K562 (cell line): ENCODE results near the gene MNDA. TPM values are rescaled to one million over a fixed set of nuclear protein-coding genes. Genes with fewer than 3 reads are reported as not detected.

Experiments used
- ATAC-seq: fragments of 200-7000 bp; cut with Tn5 transposase; 3 replicates; pipeline ENCODE4 v1.9.1; 2020; ENCODE audit warnings: moderate library complexity
- BruUV-seq: library from RNA; stranded (reverse); fragments of 400-500 nt; replicated peaks from 2 replicates; lab custom pipeline; 2021; lab: Mats Ljungman, UMichigan
- CTCF ChIA-PET: fragments of 300-600 bp; formaldehyde crosslinking; extraction: SDS; loops from one replicate; lab custom pipeline; 2021; ENCODE audit warnings: low intra/inter-chr PET ratio; lab: Yijun Ruan, JAX
- POLR2A ChIA-PET: fragments of 300-600, 350-650 bp; sonication (Branson Sonifier 250); formaldehyde crosslinking; extraction: SDS; loops from one replicate; lab custom pipeline; 2021; ENCODE audit warnings: antibody characterized with exemption, inconsistent platforms; lab: Yijun Ruan, JAX
- DNase-seq, 4 experiments: peaks; one replicate each; pipeline versions ENCODE4 v3.0.0 to v3.0.0-alpha.2; 2011 to 2018; ENCODE audit warnings: low spot score in 3 of 4, mixed read lengths in 3 of 4; ENCODE audit errors: extremely low read depth in 1 of 4
- FAIRE-seq: peaks from 2 replicates; lab custom pipeline; 2011; peaks lifted over from hg19 to GRCh38; lab: Jason Lieb, UNC
- H2AFZ ChIP-seq: 2 replicates; pipeline ENCODE4 v1.6.0; 2011; ENCODE audit warnings: low read depth, low read length, control low read depth, inconsistent platforms
- H3K27ac ChIP-seq: fragments of 200-600 bp; 3 replicates; pipeline ENCODE4 v1.8.0; 2011; ENCODE audit warnings: low read depth, mild to moderate bottlenecking, control low read depth, inconsistent platforms, low read length, moderate library complexity, mixed read lengths; ENCODE audit errors: extremely low read depth
- H3K27me3 ChIP-seq, 2 experiments: fragments of 300-600 bp in 1 of 2; 2 replicates in 1 of 2; 3 replicates in 1 of 2; pipeline versions ENCODE4 v1.6.0 to v1.8.0; 2011; ENCODE audit warnings: inconsistent platforms in 2 of 2, low read length in 2 of 2, mild to moderate bottlenecking in 1 of 2, mixed read lengths in 1 of 2, moderate library complexity in 1 of 2; ENCODE audit not compliant: control insufficient read depth in 2 of 2, insufficient read depth in 2 of 2
- H3K36me3 ChIP-seq: fragments of 300-600 bp; 3 replicates; pipeline ENCODE4 v1.8.0; 2011; ENCODE audit warnings: mild to moderate bottlenecking, low read length, inconsistent platforms; ENCODE audit not compliant: control insufficient read depth, insufficient read depth
- H3K4me1 ChIP-seq, 2 experiments: fragments of 200-600 bp in 1 of 2; replicated peaks in 1 of 2; 2 replicates in 1 of 2; 3 replicates in 1 of 2; pipeline versions ENCODE4 v1.5.1 to v1.8.0; 2011; ENCODE audit warnings: inconsistent platforms in 2 of 2, low read length in 2 of 2, mild to moderate bottlenecking in 1 of 2, mixed read lengths in 1 of 2, moderate library complexity in 1 of 2; ENCODE audit not compliant: control insufficient read depth in 2 of 2, insufficient read depth in 2 of 2
- H3K4me2 ChIP-seq: 2 replicates; pipeline ENCODE4 v1.6.1; 2011; ENCODE audit warnings: low read length, control low read depth, inconsistent platforms, mixed read lengths; ENCODE audit not compliant: insufficient read depth
- H3K4me3 ChIP-seq: fragments of 200-600 bp; sonication (generic), shearing (Covaris generic); 2 replicates; pipeline ENCODE4 v1.5.1; 2016; ENCODE audit warnings: control low read depth, inconsistent platforms
- H3K79me2 ChIP-seq: fragments of 200-600 bp; 3 replicates; pipeline ENCODE4 v1.8.0; 2011; ENCODE audit warnings: low read length, inconsistent platforms; ENCODE audit not compliant: control insufficient read depth, insufficient read depth
- H3K9ac ChIP-seq, 2 experiments: 2 replicates each; pipeline versions ENCODE4 v1.6.0 to v1.6.1; 2011; ENCODE audit warnings: low read depth in 2 of 2, low read length in 2 of 2, control low read depth in 1 of 2, inconsistent platforms in 1 of 2, mild to moderate bottlenecking in 1 of 2, mixed read lengths in 1 of 2; ENCODE audit not compliant: insufficient read depth in 1 of 2
- H3K9me1 ChIP-seq: one replicate; pipeline ENCODE4 v1.6.0; 2011; ENCODE audit warnings: inconsistent platforms, mild to moderate bottlenecking, low read length, moderate library complexity; ENCODE audit not compliant: control insufficient read depth, insufficient read depth
- H3K9me3 ChIP-seq: replicated peaks from 2 replicates; pipeline ENCODE4 v1.5.1; 2011; ENCODE audit warnings: low read depth, low read length, inconsistent platforms; ENCODE audit not compliant: control insufficient read depth, insufficient read depth
- H4K20me1 ChIP-seq: replicated peaks from 2 replicates; pipeline ENCODE4 v1.6.1; 2011; ENCODE audit warnings: low read length, inconsistent platforms, mixed read lengths; ENCODE audit not compliant: control insufficient read depth, insufficient read depth
- CEBPB ChIP-seq: fragments of 450-650 bp; IDR thresholded peaks from 2 replicates; pipeline ENCODE4 v1.6.1; 2016; ENCODE audit warnings: missing genetic modification characterization, missing compliant biosample characterization
- CEBPG ChIP-seq, 3 experiments: fragments of 200-800 bp in 1 of 3; sonication (Bioruptor generic) in 1 of 3; sonication (generic) in 1 of 3; formaldehyde crosslinking in 1 of 3; IDR thresholded peaks in 2 of 3; conservative IDR thresholded peaks in 1 of 3; 2 replicates each; pipeline versions ENCODE4 v1.6.1 to v1.8.0; 2016 to 2022; ENCODE audit warnings: missing compliant biosample characterization in 2 of 3, missing genetic modification characterization in 2 of 3, mild to moderate bottlenecking in 1 of 3, missing genetic modification reagents in 1 of 3
- ETS2 ChIP-seq: IDR thresholded peaks from 2 replicates; pipeline ENCODE4 v1.6.1; 2016; ENCODE audit warnings: borderline replicate concordance, missing genetic modification characterization, mild to moderate bottlenecking, moderate library complexity, missing compliant biosample characterization; ENCODE audit not compliant: poor library complexity, severe bottlenecking
- GABPB2 ChIP-seq: fragments of 250-450 bp; sonication (Bioruptor Pico); conservative IDR thresholded peaks from 2 replicates; pipeline ENCODE4 v1.5.1; 2021; ENCODE audit warnings: mild to moderate bottlenecking
- HNRNPLL ChIP-seq: fragments of 200-400 bp; formaldehyde crosslinking; IDR thresholded peaks from 2 replicates; pipeline ENCODE4 v1.6.1; 2017; ENCODE audit warnings: low read length, low read depth, mild to moderate bottlenecking; ENCODE audit not compliant: poor library complexity, severe bottlenecking
- ILK ChIP-seq: fragments of 450-650 bp; IDR thresholded peaks from 2 replicates; pipeline ENCODE4 v1.6.1; 2016; ENCODE audit warnings: missing genetic modification characterization, low read depth, mild to moderate bottlenecking, missing compliant biosample characterization, moderate library complexity, borderline replicate concordance
- ZFP1 ChIP-seq: fragments of 450-650 bp; formaldehyde crosslinking; IDR thresholded peaks from 2 replicates; pipeline ENCODE4 v1.4.0; 2020; ENCODE audit warnings: mild to moderate bottlenecking, mixed read lengths
- ZNF197 ChIP-seq: fragments of 200-800 bp; sonication (Bioruptor generic); IDR thresholded peaks from 2 replicates; pipeline ENCODE4 v1.6.1; 2016; ENCODE audit warnings: low read depth, missing genetic modification characterization, missing compliant biosample characterization
- ZNF778 ChIP-seq: fragments of 450-650 bp; formaldehyde crosslinking; IDR thresholded peaks from 2 replicates; pipeline ENCODE4 v1.4.0; 2020; ENCODE audit warnings: mild to moderate bottlenecking, moderate library complexity
- WGBS: fragments of 100-300 bp; shearing (Covaris generic); methylation state at CpG from one replicate; pipeline ENCODE4 v1.1.6; 2016; ENCODE audit warnings: low coverage, mixed read lengths; ENCODE audit not compliant: insufficient coverage; ENCODE audit errors: missing lambda C conversion rate; 5-methylcytosine and 5-hydroxymethylcytosine counted together
- in situ Hi-C: fragments of 300-500 bp; cut with MboI; formaldehyde crosslinking; loops from 4 replicates; pipeline ENCODE4 v1.15.0; 2018; ENCODE audit warnings: inconsistent platforms, mixed read lengths
- intact Hi-C: fragments of 100-400 bp; cut with micrococcal nuclease; formaldehyde crosslinking; loops from 2 replicates; pipeline ENCODE4 v1.14.2; 2022
- polyA plus RNA-seq, 8 experiments: library from polyadenylated mRNA; depleted of rRNA in 4 of 8; stranded (reverse) in 5 of 8; unstranded in 3 of 8; fragments of >200 nt; fragmentation: Nextera tagmentation in 2 of 8; fragmentation: Illumina TruSeq in 1 of 8; extraction: Ambion mirVana in 2 of 8; extraction: Trizol in 1 of 8; gene quantifications; 2 replicates each; pipeline versions ENCODE4 v1.2.1 to v1.2.3, GENCODE V29; 2011 to 2014; ENCODE audit warnings: inconsistent platforms in 1 of 8, missing spikeins in 1 of 8
- total RNA-seq, 7 experiments: library from RNA; depleted of rRNA in 6 of 7; stranded (reverse); fragments of >200 nt in 6 of 7; fragmentation: Illumina TruSeq in 2 of 7; extraction: Trizol in 2 of 7; gene quantifications; 2 replicates each; pipeline versions ENCODE4 v1.2.1 to v1.2.3, GENCODE V29; 2011 to 2021; ENCODE audit warnings: low replicate concordance in 1 of 7
- TF ChIP-seq, protein P1 (sequence below): fragments of 150-350 bp; IDR thresholded peaks from 2 replicates; pipeline ENCODE4 v1.6.1; 2014; ENCODE audit warnings: low read depth, mild to moderate bottlenecking, low read length, borderline replicate concordance

The MNDA gene
- total and polyA plus RNA-seq, 9 of the 15 experiments (the other 6 are each of a cell fraction or from before 2014, with no cell fraction given), result 0.08 to 0.14 (median 0.09) TPM; not detected in 6

DNA sequence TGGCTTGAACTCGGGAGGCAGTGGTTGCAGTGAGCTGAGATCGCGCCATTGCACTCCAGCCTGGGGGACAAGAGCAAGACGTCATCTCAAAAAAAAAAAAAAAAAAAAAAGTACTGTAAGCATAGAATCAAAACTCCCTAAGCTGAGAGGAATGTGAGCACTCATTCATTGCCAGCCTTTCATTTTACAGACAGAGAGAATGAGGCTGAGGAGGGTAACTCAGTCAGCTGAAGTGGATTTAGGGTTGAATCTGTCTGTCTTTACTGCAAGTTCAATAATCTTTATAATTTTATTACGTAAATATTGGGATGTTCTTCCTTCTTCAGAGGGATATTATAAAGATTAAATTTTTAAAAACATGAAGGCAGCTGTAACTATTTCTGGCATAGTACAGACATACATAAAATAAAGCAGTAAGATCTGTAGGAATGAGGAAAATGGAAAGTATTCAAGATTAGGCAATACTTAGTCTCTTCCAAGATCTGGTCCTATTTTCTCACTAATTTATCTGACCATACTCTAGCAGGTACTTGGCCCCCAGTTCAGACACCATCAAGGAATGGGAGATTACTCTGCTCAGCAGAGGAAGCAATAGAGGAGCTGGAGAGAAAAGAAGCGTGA lies 24.1 kb upstream of the MNDA start:
- no peak for ATAC-seq
- TF ChIP-seq CEBPG (CRISPR knock-in tag; IDR thresholded peaks at IDR 0.05), result no peak
- peak; percentile 27 to 32; a peak in 1 of 4 replicates for TF ChIP-seq CEBPG (tag; conservative IDR thresholded peaks at IDR 0.05 in 1 of 2, IDR thresholded peaks at IDR 0.05 in 1 of 2)
- TF ChIP-seq GABPB2, result no peak
- TF ChIP-seq CEBPB (tag), result 0 out of 2 replicates have a peak, but pooled peaks have one; percentile 9
- 37% methylated on average over 6 of the region's 6 CpGs for WGBS
- no peak for DNase-seq
- Histone ChIP-seq H3K4me1 (no peaks in the 10 kb centered on the region; a peak in 1 of 5 replicates), H3K27me3 (no peaks in the 10 kb centered on the region), H2AFZ (no peak overlapping the region), H3K4me2 (no peak overlapping the region), H3K79me2 (no peaks in the 10 kb centered on the region), H3K4me3 (no peak overlapping the region), H3K36me3 (no peaks in the 10 kb centered on the region), H3K9me3 (no peaks in the 10 kb centered on the region), H3K9ac (no peak overlapping the region), H3K27ac (no peak overlapping the region), H4K20me1 (no peaks in the 10 kb centered on the region), H3K9me1 (no peaks in the 10 kb centered on the region)
- CTCF ChIA-PET, result no interaction called here
- FAIRE-seq, result no peak
- in situ Hi-C loops, result no loop called here
- intact Hi-C loops, result no loop called here
- POLR2A ChIA-PET, result interaction anchor here (5.7 kb wide), 1 partner anchor 12 kb away, joined by 21 read pairs; no protein-coding TSS in a partner anchor
- no TSS peak for BruUV-seq

DNA sequence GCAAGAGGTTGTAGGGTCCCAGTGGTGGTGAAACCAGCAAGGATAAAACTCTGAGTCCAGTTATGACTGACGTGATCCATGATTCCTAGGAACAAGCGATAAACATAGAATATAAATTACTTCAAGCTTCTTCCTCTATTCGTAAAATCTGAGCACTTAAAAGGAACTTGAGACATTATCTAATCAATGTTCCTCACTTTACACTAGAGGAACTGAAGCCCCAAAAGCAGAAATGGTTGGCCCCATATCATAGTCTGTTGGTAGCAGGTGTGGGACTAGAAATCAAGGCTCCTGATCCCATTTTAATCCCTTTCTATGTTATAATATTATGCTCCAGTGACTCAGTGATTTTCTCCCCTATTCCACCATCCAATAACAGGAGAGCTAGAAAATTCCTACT lies 21.9 kb upstream of the MNDA start:
- DNase-seq (no peak), FAIRE-seq (no peak), ATAC-seq (no peak)
- Histone ChIP-seq H3K79me2 (no peaks in the 10 kb centered on the region), H3K9me1 (no peaks in the 10 kb centered on the region), H3K4me2 (no peak overlapping the region), H3K4me1 (no peaks in the 10 kb centered on the region; a peak in 1 of 5 replicates), H4K20me1 (no peaks in the 10 kb centered on the region), H2AFZ (no peak overlapping the region), H3K27ac (no peak overlapping the region), H3K27me3 (no peaks in the 10 kb centered on the region), H3K9ac (no peak overlapping the region), H3K4me3 (no peak overlapping the region), H3K9me3 (no peaks in the 10 kb centered on the region), H3K36me3 (no peaks in the 10 kb centered on the region)
- CTCF ChIA-PET, result no interaction called here
- in situ Hi-C loops (no loop called here), intact Hi-C loops (no loop called here)
- WGBS, result 54% methylated on average over 3 of the region's 3 CpGs
- POLR2A ChIA-PET, result interaction anchor here (0.6 to 5.7 kb wide), 3 partner anchors 10 to 50 kb away, joined by 3 to 21 read pairs (median 3); no protein-coding TSS in a partner anchor
- BruUV-seq, result no TSS peak
- no peak for TF ChIP-seq HNRNPLL
- TF ChIP-seq ZFP1 (CRISPR knock-in tag), result no peak
- no peak for TF ChIP-seq ZNF197 (CRISPR knock-in tag)
- no peak for TF ChIP-seq ZNF778 (CRISPR knock-in tag)
- TF ChIP-seq ETS2 (tag), result no peak
- TF ChIP-seq ILK, result no peak
- TF ChIP-seq, protein P1, sequence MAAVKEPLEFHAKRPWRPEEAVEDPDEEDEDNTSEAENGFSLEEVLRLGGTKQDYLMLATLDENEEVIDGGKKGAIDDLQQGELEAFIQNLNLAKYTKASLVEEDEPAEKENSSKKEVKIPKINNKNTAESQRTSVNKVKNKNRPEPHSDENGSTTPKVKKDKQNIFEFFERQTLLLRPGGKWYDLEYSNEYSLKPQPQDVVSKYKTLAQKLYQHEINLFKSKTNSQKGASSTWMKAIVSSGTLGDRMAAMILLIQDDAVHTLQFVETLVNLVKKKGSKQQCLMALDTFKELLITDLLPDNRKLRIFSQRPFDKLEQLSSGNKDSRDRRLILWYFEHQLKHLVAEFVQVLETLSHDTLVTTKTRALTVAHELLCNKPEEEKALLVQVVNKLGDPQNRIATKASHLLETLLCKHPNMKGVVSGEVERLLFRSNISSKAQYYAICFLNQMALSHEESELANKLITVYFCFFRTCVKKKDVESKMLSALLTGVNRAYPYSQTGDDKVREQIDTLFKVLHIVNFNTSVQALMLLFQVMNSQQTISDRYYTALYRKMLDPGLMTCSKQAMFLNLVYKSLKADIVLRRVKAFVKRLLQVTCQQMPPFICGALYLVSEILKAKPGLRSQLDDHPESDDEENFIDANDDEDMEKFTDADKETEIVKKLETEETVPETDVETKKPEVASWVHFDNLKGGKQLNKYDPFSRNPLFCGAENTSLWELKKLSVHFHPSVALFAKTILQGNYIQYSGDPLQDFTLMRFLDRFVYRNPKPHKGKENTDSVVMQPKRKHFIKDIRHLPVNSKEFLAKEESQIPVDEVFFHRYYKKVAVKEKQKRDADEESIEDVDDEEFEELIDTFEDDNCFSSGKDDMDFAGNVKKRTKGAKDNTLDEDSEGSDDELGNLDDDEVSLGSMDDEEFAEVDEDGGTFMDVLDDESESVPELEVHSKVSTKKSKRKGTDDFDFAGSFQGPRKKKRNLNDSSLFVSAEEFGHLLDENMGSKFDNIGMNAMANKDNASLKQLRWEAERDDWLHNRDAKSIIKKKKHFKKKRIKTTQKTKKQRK, result no peak
